OCI-LY3 (cell line): ENCODE measurements around the gene FCHSD2.

Source experiments
- EZH2phosphoT487 ChIP-seq: fragments of 200-600 bp; shearing (Covaris generic); IDR thresholded peaks from 2 replicates; pipeline ENCODE4 v1.6.1; 2018; ENCODE audit warnings: antibody characterized with exemption, mixed run types, low read depth
- TF ChIP-seq, protein P1 (sequence below): fragments of 200-600, 300-600 bp; sonication (generic); IDR thresholded peaks from 2 replicates; pipeline ENCODE4 v1.5.1; 2014; ENCODE audit warnings: antibody characterized with exemption, low read length, low read depth

DNA sequence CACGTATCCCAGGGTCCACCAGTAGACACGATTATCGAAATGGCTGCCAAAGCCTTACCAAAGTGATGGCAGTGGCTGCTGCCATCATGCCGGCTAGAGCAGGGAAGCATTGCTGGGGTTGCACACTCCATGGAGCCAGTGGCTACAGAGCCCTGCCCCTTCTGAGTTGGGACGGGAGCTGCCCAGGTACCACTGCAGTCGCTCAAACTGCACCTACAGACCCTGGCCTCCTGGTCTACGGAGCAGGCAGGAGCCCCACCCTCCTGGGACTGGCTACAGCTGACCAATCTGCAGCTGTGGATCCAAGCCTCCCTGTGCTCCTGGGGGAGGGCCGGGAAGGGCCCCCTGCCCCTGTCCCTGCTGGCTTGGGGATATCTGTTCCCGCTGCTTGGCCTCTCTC is 216.5 kb downstream of the FCHSD2 start:
- TF ChIP-seq, protein P1, sequence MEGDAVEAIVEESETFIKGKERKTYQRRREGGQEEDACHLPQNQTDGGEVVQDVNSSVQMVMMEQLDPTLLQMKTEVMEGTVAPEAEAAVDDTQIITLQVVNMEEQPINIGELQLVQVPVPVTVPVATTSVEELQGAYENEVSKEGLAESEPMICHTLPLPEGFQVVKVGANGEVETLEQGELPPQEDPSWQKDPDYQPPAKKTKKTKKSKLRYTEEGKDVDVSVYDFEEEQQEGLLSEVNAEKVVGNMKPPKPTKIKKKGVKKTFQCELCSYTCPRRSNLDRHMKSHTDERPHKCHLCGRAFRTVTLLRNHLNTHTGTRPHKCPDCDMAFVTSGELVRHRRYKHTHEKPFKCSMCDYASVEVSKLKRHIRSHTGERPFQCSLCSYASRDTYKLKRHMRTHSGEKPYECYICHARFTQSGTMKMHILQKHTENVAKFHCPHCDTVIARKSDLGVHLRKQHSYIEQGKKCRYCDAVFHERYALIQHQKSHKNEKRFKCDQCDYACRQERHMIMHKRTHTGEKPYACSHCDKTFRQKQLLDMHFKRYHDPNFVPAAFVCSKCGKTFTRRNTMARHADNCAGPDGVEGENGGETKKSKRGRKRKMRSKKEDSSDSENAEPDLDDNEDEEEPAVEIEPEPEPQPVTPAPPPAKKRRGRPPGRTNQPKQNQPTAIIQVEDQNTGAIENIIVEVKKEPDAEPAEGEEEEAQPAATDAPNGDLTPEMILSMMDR = no peak
- no peak for TF ChIP-seq EZH2phosphoT487
